ENCODE results near the gene RAB31. TPM values are rescaled to one million over a fixed set of nuclear protein-coding genes. Genes with fewer than 3 reads are reported as not detected.
A peak's percentile ranks its signal among the peaks of the same experiment; 100 is the strongest.

The RAB31 gene
- total RNA-seq, 1 donor from 2014 or later, result 31.2 TPM

- TF ChIP-seq CTCF (conservative IDR thresholded peaks at IDR 0.05; ENCODE audit: low read depth, low read length), result no peak
- no peak for DNase-seq (ENCODE audit: low read depth)
These were observed 154.6 kb downstream of the RAB31 start for GRCh38 chr18:9862686-9863085.

GRCh38 chr18:9863282-9863681 lies 155.2 kb downstream of the RAB31 start:
- TF ChIP-seq CTCF (conservative IDR thresholded peaks at IDR 0.05; ENCODE audit: low read depth, low read length), result no peak
- no peak overlapping the region for H3K4me3 ChIP-seq (ENCODE audit: low read depth, low read length)
- DNase-seq (ENCODE audit: low read depth), result no peak

More at GRCh38 chr18:9862686-9863085, 154.6 kb downstream of the RAB31 start:
- H3K4me3 ChIP-seq (ENCODE audit: low read depth, low read length), result no peak overlapping the region

GRCh38 chr18:9865764-9866490 lies 157.8 kb downstream of the RAB31 start:
- no peak for DNase-seq (ENCODE audit: low read depth)
- H3K4me3 ChIP-seq (ENCODE audit: low read depth, low read length), result no peak overlapping the region
- TF ChIP-seq CTCF (conservative IDR thresholded peaks at IDR 0.05; ENCODE audit: low read depth, low read length), result no peak

DNA sequence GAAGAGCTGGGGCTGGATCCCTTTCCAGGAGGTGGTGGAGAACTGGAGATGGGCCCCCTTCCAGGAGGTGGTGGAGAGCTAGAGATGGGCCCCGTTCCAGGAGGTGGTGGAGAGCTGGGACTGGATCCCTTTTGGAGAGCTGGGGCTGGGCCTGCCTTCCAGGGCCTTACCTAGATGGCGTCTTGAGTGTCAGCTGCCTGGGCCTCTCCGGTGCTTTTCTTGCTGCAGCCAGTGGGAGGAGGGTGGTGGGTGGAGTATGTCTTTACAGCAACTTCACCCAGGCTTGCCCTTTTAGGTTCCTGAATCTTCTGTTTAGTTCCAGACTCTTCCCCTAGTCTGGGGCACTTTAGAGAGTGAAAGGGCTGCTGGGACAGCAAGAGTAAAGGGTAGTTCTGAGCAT lies 158.5 kb downstream of the RAB31 start:
- no peak for TF ChIP-seq CTCF (conservative IDR thresholded peaks at IDR 0.05; ENCODE audit: low read depth, low read length)
- H3K4me3 ChIP-seq (ENCODE audit: low read depth, low read length), result no peak overlapping the region
- no peak for DNase-seq (ENCODE audit: low read depth)

- no peak for TF ChIP-seq CTCF (conservative IDR thresholded peaks at IDR 0.05; ENCODE audit: low read depth, low read length)
- no peak overlapping the region for H3K4me3 ChIP-seq (ENCODE audit: low read depth, low read length)
- DNase-seq (ENCODE audit: low read depth), result peak; percentile 33
These were observed 159.0 kb downstream of the RAB31 start for GRCh38 chr18:9867071-9867594.

DNA sequence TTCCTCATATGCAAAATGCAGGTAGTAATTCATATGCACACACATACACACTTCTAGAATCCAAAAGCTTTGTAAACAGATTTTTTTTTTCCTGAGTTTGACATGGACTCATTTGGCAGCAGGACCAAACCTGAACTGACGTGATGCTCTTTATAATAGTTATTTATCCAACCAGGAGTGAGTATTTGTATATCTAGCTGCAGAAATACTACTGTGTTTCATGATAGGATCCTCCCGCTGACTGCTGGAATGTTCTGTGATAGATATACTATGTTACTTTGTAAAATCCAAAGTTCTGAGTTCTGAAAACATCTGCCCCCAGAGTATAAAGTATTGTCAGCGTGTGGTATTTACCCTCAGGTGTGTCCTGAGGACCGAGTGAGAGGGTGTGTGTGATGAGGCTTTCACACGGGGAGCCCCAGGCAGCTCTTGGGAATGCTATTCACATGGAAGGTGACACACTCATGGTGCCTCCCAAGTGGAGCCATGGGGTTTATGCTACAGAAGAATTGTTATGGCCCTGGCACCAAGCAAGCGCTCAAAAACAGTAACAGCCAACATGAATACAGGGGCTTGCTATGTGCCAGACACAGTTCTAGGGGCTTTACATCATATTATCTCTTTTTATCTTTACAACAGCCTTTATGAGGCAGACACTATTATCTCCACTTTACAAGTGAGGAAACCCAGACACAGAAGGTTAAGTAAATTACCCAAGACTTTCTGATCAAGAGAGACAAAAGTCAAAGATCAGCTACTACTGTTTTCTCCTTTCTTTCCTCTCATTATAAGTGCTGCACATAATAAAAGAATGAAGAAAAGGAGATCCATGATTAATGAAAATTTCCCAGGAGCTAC lies 161.0 kb downstream of the RAB31 start:
- no peak for DNase-seq (ENCODE audit: low read depth)
- TF ChIP-seq CTCF (conservative IDR thresholded peaks at IDR 0.05; ENCODE audit: low read depth, low read length), result no peak
- no peak overlapping the region for H3K4me3 ChIP-seq (ENCODE audit: low read depth, low read length)

All from epithelial cell of proximal tubule (primary cell).